Body of pancreas (tissue), 4 donors: Measurements from ENCODE around the gene TRIM44. TPM values are rescaled to one million over a fixed set of nuclear protein-coding genes. Genes with fewer than 3 reads are reported as not detected.

Experiments used
- ATAC-seq: fragments of 150-250 bp; one replicate; pipeline ENCODE4 v1.9.1; 2016
- DNase-seq, 4 donors: peaks; one replicate each; pipeline ENCODE4 v3.0.0-alpha.2; 2019
- H3K27ac ChIP-seq, 4 donors: fragments of 200-600 bp; sonication (generic); 1 replicate in 3 of 4; 2 replicates in 1 of 4; pipeline versions ENCODE4 v1.5.1 to v1.6.1; 2016 to 2019; ENCODE audit warnings: mild to moderate bottlenecking in 1 of 4, mixed read lengths in 1 of 4, moderate library complexity in 1 of 4
- H3K27me3 ChIP-seq, 2 donors: fragments of 200-600 bp; sonication (generic); one replicate each; pipeline ENCODE4 v1.6.0; 2016; ENCODE audit warnings: mild to moderate bottlenecking in 1 of 2
- H3K36me3 ChIP-seq, 2 donors: fragments of 200-600 bp; sonication (generic); replicated peaks in 1 of 2; 2 replicates each; pipeline ENCODE4 v1.5.1; 2016; ENCODE audit warnings: low read depth in 2 of 2; ENCODE audit not compliant: insufficient read depth in 1 of 2
- H3K4me1 ChIP-seq: fragments of 200-600 bp; sonication (generic); one replicate; pipeline ENCODE4 v1.6.0; 2016
- H3K4me3 ChIP-seq, 2 donors: fragments of 200-600 bp; sonication (generic); 1 replicate in 1 of 2; 2 replicates in 1 of 2; pipeline ENCODE4 v1.5.1; 2016 to 2019
- H3K9me3 ChIP-seq, 3 donors: fragments of 200-600 bp; sonication (generic); 1 replicate in 2 of 3; 2 replicates in 1 of 3; pipeline ENCODE4 v1.5.1; 2016
- POLR2A ChIP-seq, 3 donors: fragments of 450-650 bp; IDR thresholded peaks; one replicate each; pipeline ENCODE4 v1.6.1; 2016; ENCODE audit warnings: antibody characterized with exemption in 3 of 3, mild to moderate bottlenecking in 2 of 3
- WGBS, 2 donors: methylation state at CpG; one replicate each; pipeline ENCODE4 v1.1.5; 2017; 5-methylcytosine and 5-hydroxymethylcytosine counted together
- intact Hi-C: fragments of 100-400 bp; cut with DNase I; formaldehyde crosslinking; loops from one replicate; pipeline ENCODE4 v1.15.1; 2023
- total RNA-seq, 2 donors: library from RNA; depleted of rRNA; stranded (reverse); fragments of >200 nt; gene quantifications; one replicate each; pipeline ENCODE4 v1.1.0, GENCODE V29; 2016
- TF ChIP-seq, protein P1 (sequence below), 7 experiments: fragments of 450-650 bp in 4 of 7; fragments of 200-600 bp in 3 of 7; sonication (generic) in 3 of 7; IDR thresholded peaks; one replicate each; pipeline ENCODE4 v1.5.1; 2016 to 2019; ENCODE audit warnings: antibody characterized with exemption in 7 of 7

Gene TRIM44
- total RNA-seq, 2 donors from 2014 or later: 17.4 to 81.7 TPM

GRCh38 chr11:35861191-35861590 is 198.6 kb downstream of the TRIM44 start:
- DNase-seq (no peak), ATAC-seq (no peak)
- H3K4me1 ChIP-seq: no peaks in the 10 kb centered on the region
- no peaks in the 10 kb centered on the region for H3K27me3 ChIP-seq
- TF ChIP-seq, protein P1, sequence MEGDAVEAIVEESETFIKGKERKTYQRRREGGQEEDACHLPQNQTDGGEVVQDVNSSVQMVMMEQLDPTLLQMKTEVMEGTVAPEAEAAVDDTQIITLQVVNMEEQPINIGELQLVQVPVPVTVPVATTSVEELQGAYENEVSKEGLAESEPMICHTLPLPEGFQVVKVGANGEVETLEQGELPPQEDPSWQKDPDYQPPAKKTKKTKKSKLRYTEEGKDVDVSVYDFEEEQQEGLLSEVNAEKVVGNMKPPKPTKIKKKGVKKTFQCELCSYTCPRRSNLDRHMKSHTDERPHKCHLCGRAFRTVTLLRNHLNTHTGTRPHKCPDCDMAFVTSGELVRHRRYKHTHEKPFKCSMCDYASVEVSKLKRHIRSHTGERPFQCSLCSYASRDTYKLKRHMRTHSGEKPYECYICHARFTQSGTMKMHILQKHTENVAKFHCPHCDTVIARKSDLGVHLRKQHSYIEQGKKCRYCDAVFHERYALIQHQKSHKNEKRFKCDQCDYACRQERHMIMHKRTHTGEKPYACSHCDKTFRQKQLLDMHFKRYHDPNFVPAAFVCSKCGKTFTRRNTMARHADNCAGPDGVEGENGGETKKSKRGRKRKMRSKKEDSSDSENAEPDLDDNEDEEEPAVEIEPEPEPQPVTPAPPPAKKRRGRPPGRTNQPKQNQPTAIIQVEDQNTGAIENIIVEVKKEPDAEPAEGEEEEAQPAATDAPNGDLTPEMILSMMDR (IDR thresholded peaks at IDR 0.05): no peak
- no peak for TF ChIP-seq POLR2A (IDR thresholded peaks at IDR 0.05)
- H3K36me3 ChIP-seq: no peaks in the 10 kb centered on the region
- WGBS, 2 donors: 93 to 97% methylated on average over 15 of the region's 15 CpGs
- no peak overlapping the region for H3K4me3 ChIP-seq
- intact Hi-C loops: no loop called here
- no peaks in the 10 kb centered on the region for H3K9me3 ChIP-seq
- H3K27ac ChIP-seq: no peak overlapping the region

- Histone ChIP-seq H3K27ac (no peak overlapping the region), H3K4me3 (no peak overlapping the region), H3K27me3 (no peaks in the 10 kb centered on the region), H3K4me1 (no peaks in the 10 kb centered on the region), H3K9me3 (no peaks in the 10 kb centered on the region), H3K36me3 (no peaks in the 10 kb centered on the region)
- intact Hi-C loops: no loop called here
- ATAC-seq: no peak
- 30 to 36% methylated on average over 3 of the region's 3 CpGs for WGBS, 2 donors
- no peak for DNase-seq
- TF ChIP-seq POLR2A (IDR thresholded peaks at IDR 0.05): no peak
- TF ChIP-seq, protein P1 (IDR thresholded peaks at IDR 0.05): no peak
These were observed 200.1 kb downstream of the TRIM44 start for GRCh38 chr11:35862666-35863065.

- DNase-seq: no peak
- no peak overlapping the region for H3K4me3 ChIP-seq
- no peaks in the 10 kb centered on the region for H3K4me1 ChIP-seq
- ATAC-seq: no peak
- no peaks in the 10 kb centered on the region for H3K36me3 ChIP-seq
- TF ChIP-seq, protein P1 (IDR thresholded peaks at IDR 0.05): no peak
- no peak for TF ChIP-seq POLR2A (IDR thresholded peaks at IDR 0.05)
- H3K27ac ChIP-seq: no peak overlapping the region
- intact Hi-C loops: no loop called here
- H3K9me3 ChIP-seq: peaks cover 0 to 6% (median 0%) of the 10 kb centered on the region in 3 donors
- 88 to 98% methylated on average over 2 of the region's 2 CpGs for WGBS, 2 donors
- no peaks in the 10 kb centered on the region for H3K27me3 ChIP-seq
These were observed 201.6 kb downstream of the TRIM44 start for GRCh38 chr11:35864131-35864530.

DNA sequence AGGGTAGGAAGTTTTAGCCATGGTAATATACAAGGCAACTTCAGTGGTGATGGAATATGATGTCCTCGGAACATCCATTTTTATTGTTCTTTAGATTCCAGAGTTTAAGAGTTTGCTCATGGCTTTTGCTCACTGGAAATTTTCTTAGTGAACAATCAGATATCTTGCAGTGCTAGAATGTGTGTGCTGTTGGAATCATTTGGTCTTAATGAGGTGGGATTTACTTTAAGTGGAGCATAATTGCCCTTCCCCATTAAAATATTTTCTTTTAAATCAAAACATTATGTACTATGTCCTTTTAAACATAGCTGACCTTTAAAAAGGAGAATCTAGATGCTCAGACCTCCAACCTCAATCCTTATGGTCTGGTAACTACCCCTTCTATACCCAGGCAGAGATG is 204.0 kb downstream of the TRIM44 start:
- TF ChIP-seq, protein P1 (IDR thresholded peaks at IDR 0.05): no peak
- TF ChIP-seq POLR2A (IDR thresholded peaks at IDR 0.05): no peak
- no peak overlapping the region for H3K27ac ChIP-seq
- no peaks in the 10 kb centered on the region for H3K4me1 ChIP-seq
- intact Hi-C loops: no loop called here
- DNase-seq (no peak), ATAC-seq (no peak)
- WGBS, 2 donors: 96 to 100% methylated on average over 1 of the region's 1 CpG
- no peaks in the 10 kb centered on the region for H3K36me3 ChIP-seq
- H3K9me3 ChIP-seq: peaks cover 0 to 8% (median 0%) of the 10 kb centered on the region in 3 donors
- H3K4me3 ChIP-seq: no peak overlapping the region
- no peaks in the 10 kb centered on the region for H3K27me3 ChIP-seq

Other genes with a start within 250 kb of the TRIM44 start
- gene SLC1A2, start 243.2 kb upstream of the TRIM44 start, total RNA-seq: 10 to 100 TPM; 23.1 to 73.7 TPM
- 1 to 10 TPM in 1 of 2 donors, under 1 TPM in 1; 0.99 to 3.6 TPM for gene PAMR1, start 137.2 kb upstream of the TRIM44 start, total RNA-seq
- 10 to 100 TPM in 1 of 2 donors, 1 to 10 TPM in 1; 4.2 to 17.1 TPM for gene FJX1, start 44.3 kb upstream of the TRIM44 start, total RNA-seq